OCI-LY3 (cell line): ENCODE measurements around the gene EXOC6.

Experiments
- H2AFZ ChIP-seq: fragments of 200-600, 300-600 bp; shearing (Covaris generic); 2 replicates; pipeline ENCODE4 v1.6.0; 2014; ENCODE audit warnings: antibody characterized with exemption, low read depth, low read length
- H3K27ac ChIP-seq: fragments of 200-600, 300-600 bp; sonication (generic); 2 replicates; pipeline ENCODE4 v1.5.1; 2014; ENCODE audit warnings: mild to moderate bottlenecking, low read length, moderate library complexity, mixed read lengths
- H3K27me3 ChIP-seq: fragments of 200-600, 300-600 bp; sonication (generic); 2 replicates; pipeline ENCODE4 v1.6.1; 2014; ENCODE audit warnings: low read depth, low read length, mixed read lengths
- H3K36me3 ChIP-seq: fragments of 200-600, 300-600 bp; sonication (generic); replicated peaks from 2 replicates; pipeline ENCODE3; 2014; ENCODE audit warnings: low read depth, low read length, mixed read lengths
- H3K4me1 ChIP-seq: fragments of 300-600, 200-600 bp; sonication (generic); 2 replicates; pipeline ENCODE4 v1.6.1; 2014; ENCODE audit warnings: low read length, mixed read lengths
- H3K4me2 ChIP-seq: fragments of 200-600, 300-600 bp; sonication (generic); 2 replicates; pipeline ENCODE4 v1.6.1; 2014; ENCODE audit warnings: low read length, mixed read lengths
- H3K4me3 ChIP-seq: fragments of 300-600, 200-600 bp; sonication (generic); 2 replicates; pipeline ENCODE4 v1.5.1; 2014; ENCODE audit warnings: antibody characterized with exemption, mild to moderate bottlenecking, low read length, moderate library complexity
- H3K79me2 ChIP-seq: fragments of 300-600, 200-600 bp; shearing (Covaris generic); 2 replicates; pipeline ENCODE4 v1.6.1; 2014; ENCODE audit warnings: mild to moderate bottlenecking, low read length, mixed read lengths
- H3K9ac ChIP-seq: fragments of 300-600, 200-600 bp; shearing (Covaris generic); 2 replicates; pipeline ENCODE4 v1.6.0; 2014; ENCODE audit warnings: mild to moderate bottlenecking, low read length, moderate library complexity
- H3K9me3 ChIP-seq: fragments of 200-600, 300-600 bp; shearing (Covaris generic); 2 replicates; pipeline ENCODE4 v1.6.1; 2014; ENCODE audit warnings: low read length, mixed read lengths; ENCODE audit not compliant: insufficient read depth
- H4K20me1 ChIP-seq: fragments of 200-600, 300-600 bp; sonication (generic); 2 replicates; pipeline ENCODE4 v1.6.1; 2016; ENCODE audit warnings: low read length, mixed read lengths; ENCODE audit not compliant: insufficient read depth
- EZH2phosphoT487 ChIP-seq: fragments of 200-600 bp; shearing (Covaris generic); IDR thresholded peaks from 2 replicates; pipeline ENCODE4 v1.6.1; 2018; ENCODE audit warnings: antibody characterized with exemption, mixed run types, low read depth
- TF ChIP-seq, protein P1 (sequence below): fragments of 200-600, 300-600 bp; sonication (generic); IDR thresholded peaks from 2 replicates; pipeline ENCODE4 v1.5.1; 2014; ENCODE audit warnings: antibody characterized with exemption, low read length, low read depth

Gene EXOC6

GRCh38 chr10:92913973-92914372 is 65.7 kb downstream of the EXOC6 start:
- H3K4me3 ChIP-seq, result no peak overlapping the region
- no peaks in the 10 kb centered on the region for H3K27me3 ChIP-seq
- H3K9ac ChIP-seq, result no peak overlapping the region
- no peaks in the 10 kb centered on the region for H3K4me1 ChIP-seq
- H3K27ac ChIP-seq, result no peak overlapping the region
- H3K9me3 ChIP-seq, result no peaks in the 10 kb centered on the region
- no peaks in the 10 kb centered on the region for H3K36me3 ChIP-seq
- no peaks in the 10 kb centered on the region for H3K79me2 ChIP-seq
- H2AFZ ChIP-seq, result no peak overlapping the region
- no peak overlapping the region for H3K4me2 ChIP-seq
- TF ChIP-seq, protein P1, sequence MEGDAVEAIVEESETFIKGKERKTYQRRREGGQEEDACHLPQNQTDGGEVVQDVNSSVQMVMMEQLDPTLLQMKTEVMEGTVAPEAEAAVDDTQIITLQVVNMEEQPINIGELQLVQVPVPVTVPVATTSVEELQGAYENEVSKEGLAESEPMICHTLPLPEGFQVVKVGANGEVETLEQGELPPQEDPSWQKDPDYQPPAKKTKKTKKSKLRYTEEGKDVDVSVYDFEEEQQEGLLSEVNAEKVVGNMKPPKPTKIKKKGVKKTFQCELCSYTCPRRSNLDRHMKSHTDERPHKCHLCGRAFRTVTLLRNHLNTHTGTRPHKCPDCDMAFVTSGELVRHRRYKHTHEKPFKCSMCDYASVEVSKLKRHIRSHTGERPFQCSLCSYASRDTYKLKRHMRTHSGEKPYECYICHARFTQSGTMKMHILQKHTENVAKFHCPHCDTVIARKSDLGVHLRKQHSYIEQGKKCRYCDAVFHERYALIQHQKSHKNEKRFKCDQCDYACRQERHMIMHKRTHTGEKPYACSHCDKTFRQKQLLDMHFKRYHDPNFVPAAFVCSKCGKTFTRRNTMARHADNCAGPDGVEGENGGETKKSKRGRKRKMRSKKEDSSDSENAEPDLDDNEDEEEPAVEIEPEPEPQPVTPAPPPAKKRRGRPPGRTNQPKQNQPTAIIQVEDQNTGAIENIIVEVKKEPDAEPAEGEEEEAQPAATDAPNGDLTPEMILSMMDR, result no peak
- no peak for TF ChIP-seq EZH2phosphoT487
- H4K20me1 ChIP-seq, result no peaks in the 10 kb centered on the region

GRCh38 chr10:92914478-92915325 is 66.4 kb downstream of the EXOC6 start:
- TF ChIP-seq, protein P1, result peak; percentile 53
- no peak for TF ChIP-seq EZH2phosphoT487
- Histone ChIP-seq H3K4me3 (no peak overlapping the region), H3K27me3 (no peaks in the 10 kb centered on the region), H3K4me1 (no peaks in the 10 kb centered on the region), H3K9ac (no peak overlapping the region), H3K9me3 (no peaks in the 10 kb centered on the region), H3K36me3 (no peaks in the 10 kb centered on the region), H3K27ac (no peak overlapping the region), H3K79me2 (no peaks in the 10 kb centered on the region), H3K4me2 (no peak overlapping the region), H2AFZ (no peak overlapping the region), H4K20me1 (no peaks in the 10 kb centered on the region)

- TF ChIP-seq EZH2phosphoT487, result no peak
- TF ChIP-seq, protein P1, result no peak
- no peak overlapping the region for H3K27ac ChIP-seq
Measured at GRCh38 chr10:92915892-92916291, 67.6 kb downstream of the EXOC6 start.

DNA sequence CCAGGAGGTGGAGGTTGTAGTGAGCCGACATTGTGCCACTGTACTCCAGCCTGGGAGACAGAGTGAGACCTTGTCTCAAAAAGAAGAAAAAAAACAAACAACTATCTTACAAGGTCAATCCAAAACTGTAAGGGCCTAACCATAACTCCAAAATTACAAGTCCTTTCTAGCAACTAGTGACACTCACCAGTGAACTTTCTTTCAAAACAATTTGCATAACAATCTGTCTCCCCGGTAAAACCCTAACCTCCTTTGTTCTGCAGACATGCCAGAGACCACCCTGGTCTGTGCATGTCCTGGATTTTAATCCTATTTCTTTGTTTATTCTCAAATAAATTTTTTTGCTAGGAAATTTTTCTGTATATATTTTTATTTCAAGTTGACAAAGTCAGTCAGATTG is 68.1 kb downstream of the EXOC6 start:
- Histone ChIP-seq H3K9me3 (0 out of 2 replicates have a peak, but pooled peaks cover 4% of the 10 kb centered on the region), H3K79me2 (no peaks in the 10 kb centered on the region), H3K4me1 (no peaks in the 10 kb centered on the region), H3K4me2 (no peak overlapping the region), H3K4me3 (no peak overlapping the region), H3K9ac (no peak overlapping the region), H3K36me3 (peaks cover 10% of the 10 kb centered on the region), H3K27me3 (no peaks in the 10 kb centered on the region), H3K27ac (no peak overlapping the region), H2AFZ (no peak overlapping the region), H4K20me1 (no peaks in the 10 kb centered on the region)
- no peak for TF ChIP-seq EZH2phosphoT487
- TF ChIP-seq, protein P1, result no peak

More at GRCh38 chr10:92915892-92916291, 67.6 kb downstream of the EXOC6 start:
- no peak overlapping the region for H2AFZ ChIP-seq
- no peaks in the 10 kb centered on the region for H3K79me2 ChIP-seq
- H3K36me3 ChIP-seq, result peaks cover 9% of the 10 kb centered on the region
- H3K27me3 ChIP-seq, result no peaks in the 10 kb centered on the region
- H3K9me3 ChIP-seq, result 0 out of 2 replicates have a peak, but pooled peaks cover 4% of the 10 kb centered on the region
- no peak overlapping the region for H3K4me2 ChIP-seq
- no peak overlapping the region for H3K9ac ChIP-seq
- H3K4me1 ChIP-seq, result no peaks in the 10 kb centered on the region
- H4K20me1 ChIP-seq, result no peaks in the 10 kb centered on the region
- no peak overlapping the region for H3K4me3 ChIP-seq
